HEK293 (cell line): Measurements from ENCODE around the gene SMURF2.

ENCODE experiments used
- CTCF ChIA-PET: fragments of 350-600 bp; formaldehyde crosslinking; extraction: SDS; loops from one replicate; lab custom pipeline; 2021; ENCODE audit warnings: antibody characterized with exemption; lab: Yijun Ruan, JAX
- POLR2A ChIA-PET: fragments of 300-600 bp; formaldehyde crosslinking; extraction: SDS; loops from one replicate; lab custom pipeline; 2020; ENCODE audit warnings: antibody characterized with exemption, inconsistent platforms; lab: Yijun Ruan, JAX
- H3K27ac ChIP-seq: fragments of 200-500 bp; sonication (Bioruptor generic); 2 replicates; pipeline ENCODE4 v1.5.1; 2014; ENCODE audit warnings: low read depth, low read length, control low read depth, inconsistent platforms; ENCODE audit errors: extremely low read depth
- H3K36me3 ChIP-seq, 2 experiments: fragments of 200-500 bp in 1 of 2; sonication (Bioruptor generic) in 1 of 2; 1 replicate in 1 of 2; 2 replicates in 1 of 2; pipeline ENCODE4 v1.5.1; 2014 to 2017; ENCODE audit warnings: inconsistent platforms in 2 of 2, low read length in 2 of 2; ENCODE audit not compliant: control insufficient read depth in 2 of 2, insufficient read depth in 1 of 2
- H3K4me1 ChIP-seq: fragments of 200-500 bp; sonication (Bioruptor generic); 2 replicates; pipeline ENCODE4 v1.5.1; 2014; ENCODE audit warnings: mild to moderate bottlenecking, low read length, inconsistent platforms; ENCODE audit not compliant: control insufficient read depth, insufficient read depth
- H3K4me3 ChIP-seq: 2 replicates; pipeline ENCODE4 v1.5.1; 2011; ENCODE audit warnings: low read depth, mild to moderate bottlenecking, control low read depth, low read length, moderate library complexity
- H3K9me3 ChIP-seq: fragments of 200-500 bp; sonication (Bioruptor generic); 2 replicates; pipeline ENCODE4 v1.5.1; 2014; ENCODE audit warnings: low read depth, low read length, inconsistent platforms; ENCODE audit not compliant: control insufficient read depth, insufficient read depth
- GLIS1 ChIP-seq: fragments of 450-650 bp; formaldehyde crosslinking; IDR thresholded peaks from 2 replicates; pipeline ENCODE4 v1.5.1; 2016; ENCODE audit warnings: missing biosample characterization, missing genetic modification characterization
- IKZF3 ChIP-seq: fragments of 450-650 bp; IDR thresholded peaks from 2 replicates; pipeline ENCODE4 v1.5.0; 2018; ENCODE audit warnings: missing biosample characterization, mild to moderate bottlenecking, missing genetic modification characterization, moderate library complexity
- KLF10 ChIP-seq: fragments of 450-650 bp; IDR thresholded peaks from 2 replicates; pipeline ENCODE4 v1.5.1; 2018; ENCODE audit warnings: missing biosample characterization, mild to moderate bottlenecking, missing genetic modification characterization
- OSR2 ChIP-seq: fragments of 450-650 bp; formaldehyde crosslinking; IDR thresholded peaks from 2 replicates; pipeline ENCODE4 v1.5.1; 2016; ENCODE audit warnings: missing biosample characterization, missing genetic modification characterization
- PATZ1 ChIP-seq: fragments of 450-650 bp; formaldehyde crosslinking; IDR thresholded peaks from 2 replicates; pipeline ENCODE4 v1.5.1; 2016; ENCODE audit warnings: missing biosample characterization, missing genetic modification characterization
- TSHZ1 ChIP-seq: fragments of 450-650 bp; formaldehyde crosslinking; IDR thresholded peaks from 2 replicates; pipeline ENCODE4 v1.5.1; 2016; ENCODE audit warnings: missing biosample characterization, missing genetic modification characterization, borderline replicate concordance
- ZFHX2 ChIP-seq: fragments of 450-650 bp; formaldehyde crosslinking; conservative IDR thresholded peaks from 2 replicates; pipeline ENCODE4 v1.5.1; 2016; ENCODE audit warnings: missing biosample characterization, missing genetic modification characterization
- ZNF10 ChIP-seq: fragments of 450-650 bp; formaldehyde crosslinking; IDR thresholded peaks from 2 replicates; pipeline ENCODE4 v1.5.1; 2017; ENCODE audit warnings: missing biosample characterization, missing genetic modification characterization
- ZNF157 ChIP-seq: fragments of 450-650 bp; formaldehyde crosslinking; IDR thresholded peaks from 2 replicates; pipeline ENCODE4 v1.5.1; 2016; ENCODE audit warnings: missing biosample characterization, missing genetic modification characterization
- ZNF19 ChIP-seq: fragments of 450-650 bp; formaldehyde crosslinking; IDR thresholded peaks from 2 replicates; pipeline ENCODE4; 2016; ENCODE audit warnings: missing biosample characterization, missing genetic modification characterization, low read depth
- ZNF2 ChIP-seq: fragments of 450-650 bp; formaldehyde crosslinking; IDR thresholded peaks from 2 replicates; pipeline ENCODE4 v1.5.1; 2016; ENCODE audit warnings: missing biosample characterization, missing genetic modification characterization
- ZNF211 ChIP-seq: fragments of 450-650 bp; formaldehyde crosslinking; IDR thresholded peaks from 2 replicates; pipeline ENCODE4 v1.5.1; 2016; ENCODE audit warnings: low read depth, missing biosample characterization, missing genetic modification characterization
- ZNF221 ChIP-seq: fragments of 450-650 bp; formaldehyde crosslinking; IDR thresholded peaks from 2 replicates; pipeline ENCODE4 v1.5.1; 2017; ENCODE audit warnings: missing biosample characterization, missing genetic modification characterization, borderline replicate concordance
- ZNF266 ChIP-seq: fragments of 450-650 bp; formaldehyde crosslinking; IDR thresholded peaks from 2 replicates; pipeline ENCODE4 v1.5.1; 2016; ENCODE audit warnings: missing biosample characterization, missing genetic modification characterization, low read depth
- ZNF324 ChIP-seq: fragments of 450-650 bp; formaldehyde crosslinking; IDR thresholded peaks from 2 replicates; pipeline ENCODE4 v1.5.1; 2016; ENCODE audit warnings: missing biosample characterization, missing genetic modification characterization
- ZNF366 ChIP-seq: fragments of 450-650 bp; formaldehyde crosslinking; conservative IDR thresholded peaks from 2 replicates; pipeline ENCODE4 v1.5.1; 2016; ENCODE audit warnings: missing biosample characterization, missing genetic modification characterization
- ZNF391 ChIP-seq: fragments of 450-650 bp; formaldehyde crosslinking; IDR thresholded peaks from 2 replicates; pipeline ENCODE4 v1.5.1; 2016; ENCODE audit warnings: low read depth, missing biosample characterization, missing genetic modification characterization, borderline replicate concordance
- ZNF488 ChIP-seq: fragments of 450-650 bp; formaldehyde crosslinking; IDR thresholded peaks from 2 replicates; pipeline ENCODE4 v1.5.1; 2016; ENCODE audit warnings: missing biosample characterization, missing genetic modification characterization
- ZNF501 ChIP-seq: fragments of 450-650 bp; formaldehyde crosslinking; IDR thresholded peaks from 2 replicates; pipeline ENCODE4 v1.5.1; 2016; ENCODE audit warnings: missing biosample characterization, missing genetic modification characterization
- ZNF510 ChIP-seq: fragments of 450-650 bp; formaldehyde crosslinking; IDR thresholded peaks from 2 replicates; pipeline ENCODE4 v1.5.1; 2018; ENCODE audit warnings: mild to moderate bottlenecking, missing genetic modification characterization, missing biosample characterization; ENCODE audit not compliant: insufficient replicate concordance
- ZNF549 ChIP-seq: fragments of 450-650 bp; IDR thresholded peaks from 2 replicates; pipeline ENCODE4 v1.5.1; 2018; ENCODE audit warnings: missing biosample characterization, missing genetic modification characterization, mild to moderate bottlenecking, inconsistent platforms, moderate library complexity
- ZNF658 ChIP-seq: fragments of 450-650 bp; formaldehyde crosslinking; IDR thresholded peaks from 2 replicates; pipeline ENCODE4; 2016; ENCODE audit warnings: missing biosample characterization, missing genetic modification characterization
- ZNF843 ChIP-seq: fragments of 450-650 bp; formaldehyde crosslinking; IDR thresholded peaks from 2 replicates; pipeline ENCODE4 v1.5.1; 2016; ENCODE audit warnings: missing biosample characterization, missing genetic modification characterization
- ZXDB ChIP-seq: fragments of 450-650 bp; formaldehyde crosslinking; IDR thresholded peaks from 2 replicates; pipeline ENCODE4 v1.5.1; 2016; ENCODE audit warnings: missing biosample characterization, missing genetic modification characterization

Gene SMURF2

GRCh38 chr17:64686705-64687104 lies 24.6 kb upstream of the SMURF2 start (continued):
- TF ChIP-seq ZNF19 (tag by site-specific recombination) (no peak), ZNF211 (tag by site-specific recombination) (no peak), ZNF157 (tag by site-specific recombination) (no peak), KLF10 (tag by site-specific recombination) (0 out of 2 replicates have a peak, but pooled peaks have one; percentile 18)

- CTCF ChIA-PET = interaction anchor here (0.7 kb wide), 1 partner anchor 28 kb away, joined by 3 read pairs; no protein-coding TSS in a partner anchor
- H3K9me3 ChIP-seq = no peaks in the 10 kb centered on the region
- H3K4me3 ChIP-seq = no peak overlapping the region
- H3K4me1 ChIP-seq = peaks cover 2% of the 10 kb centered on the region; the same call in 1 of the 2 replicates
- H3K27ac ChIP-seq = no peak overlapping the region
- POLR2A ChIA-PET = no interaction called here
- no peaks in the 10 kb centered on the region for H3K36me3 ChIP-seq
- TF ChIP-seq ZNF501 (tag by site-specific recombination) = no peak
- TF ChIP-seq ZFHX2 (tag by site-specific recombination) = peak; percentile 28
- TF ChIP-seq ZNF549 (tag by site-specific recombination) = no peak
- TF ChIP-seq PATZ1 (tag by site-specific recombination) = peak; percentile 35; the same call in 1 of the 2 replicates
- TF ChIP-seq OSR2 (tag by site-specific recombination) = peak; percentile 25; the same call in 1 of the 2 replicates
- TF ChIP-seq GLIS1 (tag by site-specific recombination) = peak; percentile 48; the same call in 1 of the 2 replicates
- 0 out of 2 replicates have a peak, but pooled peaks have one; percentile 15 for TF ChIP-seq ZXDB (tag by site-specific recombination)
- no peak for TF ChIP-seq ZNF658 (tag by site-specific recombination)
- peak; percentile 29; the same call in 1 of the 2 replicates for TF ChIP-seq ZNF366 (tag by site-specific recombination)
- no peak for TF ChIP-seq ZNF510 (tag by site-specific recombination)
- TF ChIP-seq ZNF2 = no peak
- 0 out of 2 replicates have a peak, but pooled peaks have one; percentile 14 for TF ChIP-seq ZNF391 (tag by site-specific recombination)
- TF ChIP-seq TSHZ1 (tag by site-specific recombination) = no peak
- no peak for TF ChIP-seq ZNF221 (tag by site-specific recombination)
- 0 out of 2 replicates have a peak, but pooled peaks have one; percentile 23 for TF ChIP-seq IKZF3
- no peak for TF ChIP-seq ZNF488 (tag by site-specific recombination)
- no peak for TF ChIP-seq ZNF266
- TF ChIP-seq ZNF324 (tag by site-specific recombination) = no peak
- no peak for TF ChIP-seq ZNF843 (tag by site-specific recombination)
- no peak for TF ChIP-seq ZNF10 (tag by site-specific recombination)
These were observed 23.6 kb upstream of the SMURF2 start for GRCh38 chr17:64685705-64686104.
